Esophagus squamous epithelium (tissue), 4 donors: ENCODE measurements around the gene APOL4.

Source experiments
- POLR2A ChIP-seq, 4 donors: fragments of 450-650 bp; IDR thresholded peaks; one replicate each; pipeline ENCODE4 v1.6.1; 2017; ENCODE audit warnings: antibody characterized with exemption in 4 of 4, mild to moderate bottlenecking in 4 of 4, moderate library complexity in 3 of 4
- TF ChIP-seq, protein P1 (sequence below), 6 experiments: fragments of 450-650 bp in 4 of 6; fragments of 200-600 bp in 2 of 6; sonication (generic) in 2 of 6; IDR thresholded peaks; one replicate each; pipeline ENCODE4 v1.5.1; 2016 to 2019; ENCODE audit warnings: antibody characterized with exemption in 6 of 6, mild to moderate bottlenecking in 4 of 6, moderate library complexity in 4 of 6

DNA sequence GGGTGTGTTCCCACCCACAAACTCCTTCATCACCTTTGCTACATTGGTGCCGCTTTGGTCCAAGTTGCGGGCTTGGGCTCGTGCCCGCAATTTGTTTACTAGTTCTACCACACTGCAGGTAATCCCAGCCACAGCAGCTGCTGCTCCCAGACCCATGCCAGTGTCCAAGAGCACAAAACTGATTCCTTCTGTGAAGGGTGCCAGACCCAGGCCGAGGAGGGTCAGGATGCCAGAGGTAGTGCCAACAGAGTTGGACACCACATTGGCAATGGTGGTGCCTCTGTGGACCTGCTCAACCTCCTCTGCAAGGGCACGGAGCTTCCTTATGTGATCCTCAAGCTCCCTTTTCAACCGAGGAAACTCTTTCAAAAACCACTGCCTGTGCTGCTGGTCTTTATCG is 26.2 kb upstream of the APOL4 start:
- TF ChIP-seq, protein P1, sequence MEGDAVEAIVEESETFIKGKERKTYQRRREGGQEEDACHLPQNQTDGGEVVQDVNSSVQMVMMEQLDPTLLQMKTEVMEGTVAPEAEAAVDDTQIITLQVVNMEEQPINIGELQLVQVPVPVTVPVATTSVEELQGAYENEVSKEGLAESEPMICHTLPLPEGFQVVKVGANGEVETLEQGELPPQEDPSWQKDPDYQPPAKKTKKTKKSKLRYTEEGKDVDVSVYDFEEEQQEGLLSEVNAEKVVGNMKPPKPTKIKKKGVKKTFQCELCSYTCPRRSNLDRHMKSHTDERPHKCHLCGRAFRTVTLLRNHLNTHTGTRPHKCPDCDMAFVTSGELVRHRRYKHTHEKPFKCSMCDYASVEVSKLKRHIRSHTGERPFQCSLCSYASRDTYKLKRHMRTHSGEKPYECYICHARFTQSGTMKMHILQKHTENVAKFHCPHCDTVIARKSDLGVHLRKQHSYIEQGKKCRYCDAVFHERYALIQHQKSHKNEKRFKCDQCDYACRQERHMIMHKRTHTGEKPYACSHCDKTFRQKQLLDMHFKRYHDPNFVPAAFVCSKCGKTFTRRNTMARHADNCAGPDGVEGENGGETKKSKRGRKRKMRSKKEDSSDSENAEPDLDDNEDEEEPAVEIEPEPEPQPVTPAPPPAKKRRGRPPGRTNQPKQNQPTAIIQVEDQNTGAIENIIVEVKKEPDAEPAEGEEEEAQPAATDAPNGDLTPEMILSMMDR (IDR thresholded peaks at IDR 0.05): no peak
- no peak for TF ChIP-seq POLR2A (IDR thresholded peaks at IDR 0.05)
